ENCODE measurements around the gene INPP4B.

The INPP4B gene

DNA sequence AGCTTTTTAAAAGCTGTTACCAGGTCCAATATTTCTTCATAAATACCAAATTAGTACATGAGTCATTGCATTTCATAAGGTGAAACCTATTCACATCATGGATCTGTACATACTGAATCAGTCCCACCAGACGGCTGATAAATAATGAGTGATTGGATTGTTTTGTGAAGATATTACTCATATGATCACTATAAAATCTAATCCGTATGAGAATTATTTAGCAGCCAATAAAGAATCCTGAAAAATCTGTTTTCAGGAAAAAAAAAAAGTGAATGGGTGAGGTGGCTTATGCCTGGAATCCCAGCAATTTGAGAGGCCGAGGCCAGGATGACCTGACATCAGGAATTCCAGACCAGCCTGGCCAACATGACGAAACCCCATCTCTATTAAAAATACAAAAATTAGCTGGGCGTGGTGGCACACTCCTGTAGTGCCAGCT is 438.1 kb downstream of the INPP4B start:
- DNase-seq (ENCODE audit: low read depth), result peak; percentile 94
- H3K4me3 ChIP-seq (ENCODE audit: low read length), result no peak overlapping the region
- TF ChIP-seq, protein P1, sequence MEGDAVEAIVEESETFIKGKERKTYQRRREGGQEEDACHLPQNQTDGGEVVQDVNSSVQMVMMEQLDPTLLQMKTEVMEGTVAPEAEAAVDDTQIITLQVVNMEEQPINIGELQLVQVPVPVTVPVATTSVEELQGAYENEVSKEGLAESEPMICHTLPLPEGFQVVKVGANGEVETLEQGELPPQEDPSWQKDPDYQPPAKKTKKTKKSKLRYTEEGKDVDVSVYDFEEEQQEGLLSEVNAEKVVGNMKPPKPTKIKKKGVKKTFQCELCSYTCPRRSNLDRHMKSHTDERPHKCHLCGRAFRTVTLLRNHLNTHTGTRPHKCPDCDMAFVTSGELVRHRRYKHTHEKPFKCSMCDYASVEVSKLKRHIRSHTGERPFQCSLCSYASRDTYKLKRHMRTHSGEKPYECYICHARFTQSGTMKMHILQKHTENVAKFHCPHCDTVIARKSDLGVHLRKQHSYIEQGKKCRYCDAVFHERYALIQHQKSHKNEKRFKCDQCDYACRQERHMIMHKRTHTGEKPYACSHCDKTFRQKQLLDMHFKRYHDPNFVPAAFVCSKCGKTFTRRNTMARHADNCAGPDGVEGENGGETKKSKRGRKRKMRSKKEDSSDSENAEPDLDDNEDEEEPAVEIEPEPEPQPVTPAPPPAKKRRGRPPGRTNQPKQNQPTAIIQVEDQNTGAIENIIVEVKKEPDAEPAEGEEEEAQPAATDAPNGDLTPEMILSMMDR (IDR thresholded peaks at IDR 0.05; ENCODE audit: insufficient read depth, low read depth, low read length, missing control alignments), result no peak

DNA sequence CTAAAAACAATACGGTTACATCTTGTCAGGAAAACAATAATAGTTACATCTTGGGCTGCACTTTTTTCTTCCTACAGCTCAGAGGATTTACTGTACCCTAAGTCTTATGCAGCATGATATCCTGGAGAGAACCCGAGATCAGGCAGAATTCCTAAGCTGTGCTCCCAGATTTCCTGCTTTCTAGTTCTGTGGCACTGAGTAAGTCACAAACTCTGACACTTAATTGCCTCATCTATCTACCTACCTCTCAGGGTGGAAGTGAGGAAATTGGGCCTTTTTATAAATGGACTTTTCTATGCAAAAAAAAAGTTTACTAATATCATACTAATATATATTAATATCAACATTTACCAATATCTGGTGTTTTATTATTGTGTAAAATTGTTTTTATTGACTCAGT is 438.5 kb downstream of the INPP4B start:
- H3K4me3 ChIP-seq (ENCODE audit: low read length), result no peak overlapping the region
- DNase-seq (ENCODE audit: low read depth), result peak; percentile 73
- TF ChIP-seq, protein P1 (IDR thresholded peaks at IDR 0.05; ENCODE audit: insufficient read depth, low read depth, low read length, missing control alignments), result no peak

DNA sequence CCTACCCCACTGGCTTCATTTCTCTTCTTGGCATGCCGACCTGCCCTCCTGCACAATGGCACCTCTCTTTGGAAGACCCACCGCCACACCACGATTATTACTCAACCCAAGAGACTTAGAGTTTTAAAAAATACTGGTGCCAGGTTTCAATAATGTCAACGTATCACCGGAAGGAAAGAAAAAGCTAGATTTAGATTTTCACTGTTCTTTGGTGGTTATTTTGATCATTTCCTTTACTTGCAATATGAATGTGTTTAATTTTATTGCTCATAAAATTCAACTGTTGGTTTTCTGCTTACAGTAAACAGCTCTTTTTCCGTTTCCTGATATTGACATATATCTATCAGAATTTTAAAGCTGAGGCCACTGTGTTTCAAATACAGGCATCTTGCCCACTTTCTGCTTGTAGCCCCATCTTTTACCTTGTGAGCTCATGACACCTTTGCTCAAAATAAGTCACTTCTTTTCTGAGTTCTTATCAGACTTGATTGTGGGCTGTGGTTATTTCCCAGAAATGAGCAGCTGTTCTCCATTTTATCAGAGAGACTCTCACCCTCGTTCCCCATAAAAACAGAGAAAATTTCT is 439.1 kb downstream of the INPP4B start:
- peak; percentile 29 for DNase-seq (ENCODE audit: low read depth)
- TF ChIP-seq, protein P1 (IDR thresholded peaks at IDR 0.05; ENCODE audit: insufficient read depth, low read depth, low read length, missing control alignments), result no peak
- H3K4me3 ChIP-seq (ENCODE audit: low read length), result no peak overlapping the region

DNA sequence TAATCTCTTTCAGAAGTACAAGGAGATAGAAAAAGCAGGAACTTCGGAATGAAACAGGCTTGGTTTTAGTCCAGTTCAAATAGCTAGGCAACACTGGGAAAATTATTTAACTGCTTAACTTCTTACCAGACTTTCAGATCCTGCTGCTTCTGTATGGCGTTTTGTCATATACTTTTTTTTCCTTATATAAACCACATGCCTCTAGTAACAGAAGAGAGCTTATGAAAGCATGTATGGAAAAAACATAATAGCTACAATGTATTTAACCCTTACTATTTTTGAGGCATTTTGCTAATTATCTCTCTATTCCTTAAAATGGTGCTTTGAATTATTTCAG is 439.6 kb downstream of the INPP4B start:
- DNase-seq (ENCODE audit: low read depth), result no peak
- H3K4me3 ChIP-seq (ENCODE audit: low read length), result no peak overlapping the region
- TF ChIP-seq, protein P1 (IDR thresholded peaks at IDR 0.05; ENCODE audit: insufficient read depth, low read depth, low read length, missing control alignments), result no peak

DNA sequence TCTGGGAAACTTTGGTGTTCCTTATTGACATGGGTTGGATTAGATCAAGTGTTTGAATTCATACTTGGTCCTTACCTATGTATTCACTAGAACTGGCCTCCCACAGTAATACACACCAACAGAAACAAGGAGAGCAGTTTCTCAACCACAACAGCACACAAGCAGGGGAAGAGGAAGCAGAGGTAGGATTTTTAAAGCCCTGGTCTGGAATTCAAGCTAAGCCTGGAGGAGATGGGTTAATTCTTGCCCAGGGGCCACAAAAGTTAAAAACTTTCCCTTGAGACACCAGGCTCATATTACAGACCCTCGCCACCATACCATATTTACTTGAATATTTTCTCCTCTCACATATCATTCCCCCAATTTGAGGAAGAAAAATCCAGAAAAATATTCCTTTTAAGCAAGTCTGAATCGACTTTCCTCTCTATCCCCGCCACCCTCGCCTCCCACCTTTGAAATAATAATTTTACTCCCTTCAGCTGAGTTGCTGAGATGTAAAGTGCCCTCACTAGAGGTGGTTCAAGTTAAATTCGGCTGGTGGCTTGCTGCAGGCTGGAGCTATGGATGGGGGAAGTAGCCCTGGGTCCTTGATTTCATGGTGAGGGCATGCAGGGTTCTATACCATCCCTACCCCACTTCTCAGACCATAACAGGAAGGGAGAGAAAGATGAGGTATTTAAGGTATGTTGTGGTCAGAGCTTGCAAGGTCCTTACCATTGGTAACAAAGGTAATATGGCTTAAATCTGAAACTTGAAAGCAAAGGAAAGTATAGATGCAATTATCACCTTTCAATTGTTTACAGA is 440.2 kb downstream of the INPP4B start:
- H3K4me3 ChIP-seq (ENCODE audit: low read length), result peak overlapping the region; percentile 66
- DNase-seq (ENCODE audit: low read depth), result peak; percentile 69
- TF ChIP-seq, protein P1 (IDR thresholded peaks at IDR 0.05; ENCODE audit: insufficient read depth, low read depth, low read length, missing control alignments), result no peak

DNA sequence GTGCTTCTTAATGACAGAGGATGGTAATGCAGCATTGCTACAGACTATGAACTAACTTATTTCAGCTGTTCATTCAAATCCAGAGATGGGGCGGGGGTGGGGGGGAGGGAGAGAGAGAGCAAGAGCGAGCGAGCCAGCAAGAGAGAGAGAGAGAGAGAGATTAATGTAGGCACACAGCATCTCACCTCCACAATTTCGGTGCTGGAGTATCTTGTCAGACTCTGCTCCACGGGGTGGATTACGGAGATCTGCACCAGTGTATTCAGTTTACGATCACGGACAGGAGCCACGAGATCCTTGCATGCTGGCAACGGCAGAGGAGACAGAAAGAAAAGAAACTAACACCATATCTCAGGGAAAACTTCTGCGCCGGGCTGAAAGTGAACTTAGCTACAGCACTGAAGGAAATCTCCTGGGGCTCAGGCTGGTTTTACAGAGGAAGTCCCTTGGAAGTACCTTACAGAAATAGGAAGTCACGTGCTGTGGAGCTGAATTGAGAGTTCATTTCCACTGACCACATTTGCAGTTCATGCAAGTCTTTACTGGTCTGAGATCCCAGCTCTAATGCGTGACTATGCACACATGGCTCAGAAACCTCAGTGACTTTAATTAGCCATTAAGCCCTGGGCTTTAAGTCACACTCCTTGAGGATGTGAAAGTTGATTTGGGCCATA is 440.9 kb downstream of the INPP4B start:
- peak overlapping the region; percentile 66 for H3K4me3 ChIP-seq (ENCODE audit: low read length)
- TF ChIP-seq, protein P1 (IDR thresholded peaks at IDR 0.05; ENCODE audit: insufficient read depth, low read depth, low read length, missing control alignments), result no peak
- DNase-seq (ENCODE audit: low read depth), result peak; percentile 95
